ENCODE results near the gene MAGI2. TPM values are rescaled to one million over a fixed set of nuclear protein-coding genes. Genes with fewer than 3 reads are reported as not detected.

Gene MAGI2
- total RNA-seq, 3 donors from 2014 or later (not counting 1 experiment from before 2014, with no cell fraction given) = 0.09 to 0.48 (median 0.27) TPM

- peaks cover 9% of the 10 kb centered on the region for H3K36me3 Mint-ChIP-seq
- no peak overlapping the region for H3K4me3 Mint-ChIP-seq
- H3K9me3 Mint-ChIP-seq = peaks cover 8% of the 10 kb centered on the region in 2 donors
- H3K4me1 ChIP-seq (ENCODE audit: control insufficient read depth, insufficient read depth, low read length) = no peaks in the 10 kb centered on the region
- H3K27ac Mint-ChIP-seq = no peak overlapping the region
- no peaks in the 10 kb centered on the region for H3K27me3 Mint-ChIP-seq (ENCODE audit: low read depth in 2 of 2)
- ATAC-seq (no peak), DNase-seq (no peak)
- TF ChIP-seq CTCF (IDR thresholded peaks at IDR 0.05) = no peak
- H3K36me3 ChIP-seq (ENCODE audit: control insufficient read depth, insufficient read depth, low read length) = no peaks in the 10 kb centered on the region
- intact Hi-C loops (cut with micrococcal nuclease) = no loop called here
- H3K27ac ChIP-seq (ENCODE audit: low read length) = no peak overlapping the region
- no peak overlapping the region for H3K4me3 ChIP-seq (ENCODE audit: low read length)
- no peaks in the 10 kb centered on the region for H3K27me3 ChIP-seq (ENCODE audit: control insufficient read depth, insufficient read depth, low read length)
- H3K9me3 ChIP-seq (ENCODE audit: control insufficient read depth, insufficient read depth, low read length) = peaks cover 6% of the 10 kb centered on the region
- 0% methylated on average over 1 of the region's 1 CpG for WGBS (ENCODE audit: insufficient coverage)
- no peaks in the 10 kb centered on the region for H3K4me1 Mint-ChIP-seq
Observed at GRCh38 chr7:79434867-79435266, 18.6 kb downstream of the MAGI2 start.

- no peak overlapping the region for H3K4me3 Mint-ChIP-seq
- no peak overlapping the region for H3K4me3 ChIP-seq (ENCODE audit: low read length)
- ATAC-seq (no peak), DNase-seq (no peak)
- no peak overlapping the region for H3K27ac ChIP-seq (ENCODE audit: low read length)
- intact Hi-C loops (cut with micrococcal nuclease) = no loop called here
- no peaks in the 10 kb centered on the region for H3K27me3 ChIP-seq (ENCODE audit: control insufficient read depth, insufficient read depth, low read length)
- H3K27me3 Mint-ChIP-seq (ENCODE audit: low read depth in 2 of 2) = no peaks in the 10 kb centered on the region
- no peak overlapping the region for H3K27ac Mint-ChIP-seq
- peaks cover 8% of the 10 kb centered on the region in 2 donors for H3K9me3 Mint-ChIP-seq
- no CpG with 5 or more reads among the region's 1 CpG for WGBS (ENCODE audit: insufficient coverage)
- no peaks in the 10 kb centered on the region for H3K4me1 Mint-ChIP-seq
- no peaks in the 10 kb centered on the region for H3K4me1 ChIP-seq (ENCODE audit: control insufficient read depth, insufficient read depth, low read length)
- TF ChIP-seq CTCF (IDR thresholded peaks at IDR 0.05) = no peak
- H3K9me3 ChIP-seq (ENCODE audit: control insufficient read depth, insufficient read depth, low read length) = peaks cover 6% of the 10 kb centered on the region
- peaks cover 9% of the 10 kb centered on the region for H3K36me3 Mint-ChIP-seq
- H3K36me3 ChIP-seq (ENCODE audit: control insufficient read depth, insufficient read depth, low read length) = no peaks in the 10 kb centered on the region
Observed at GRCh38 chr7:79434098-79434497, 19.4 kb downstream of the MAGI2 start.

GRCh38 chr7:79430391-79430790 is 23.1 kb downstream of the MAGI2 start:
- WGBS (ENCODE audit: insufficient coverage) = 92% methylated on average over 2 of the region's 2 CpGs
- intact Hi-C loops (cut with micrococcal nuclease) = no loop called here
- H3K9me3 ChIP-seq (ENCODE audit: control insufficient read depth, insufficient read depth, low read length) = peaks cover 6% of the 10 kb centered on the region
- H3K4me1 Mint-ChIP-seq = no peaks in the 10 kb centered on the region
- H3K4me1 ChIP-seq (ENCODE audit: control insufficient read depth, insufficient read depth, low read length) = no peaks in the 10 kb centered on the region
- H3K27ac Mint-ChIP-seq = no peak overlapping the region
- H3K4me3 Mint-ChIP-seq = no peak overlapping the region
- TF ChIP-seq CTCF (IDR thresholded peaks at IDR 0.05) = no peak
- no peaks in the 10 kb centered on the region for H3K27me3 ChIP-seq (ENCODE audit: control insufficient read depth, insufficient read depth, low read length)
- no peak overlapping the region for H3K4me3 ChIP-seq (ENCODE audit: low read length)
- H3K27ac ChIP-seq (ENCODE audit: low read length) = no peak overlapping the region
- H3K9me3 Mint-ChIP-seq = peaks cover 15 to 17% of the 10 kb centered on the region in 2 donors
- H3K27me3 Mint-ChIP-seq (ENCODE audit: low read depth in 2 of 2) = no peaks in the 10 kb centered on the region
- DNase-seq (no peak), ATAC-seq (no peak)
- peaks cover 9% of the 10 kb centered on the region for H3K36me3 Mint-ChIP-seq
- H3K36me3 ChIP-seq (ENCODE audit: control insufficient read depth, insufficient read depth, low read length) = no peaks in the 10 kb centered on the region

- intact Hi-C loops (cut with micrococcal nuclease) = no loop called here
- Mint-ChIP-seq H3K27ac (no peak overlapping the region), H3K27me3 (ENCODE audit: low read depth in 2 of 2) (no peaks in the 10 kb centered on the region), H3K4me3 (no peak overlapping the region), H3K36me3 (no peaks in the 10 kb centered on the region), H3K9me3 (peaks cover 10 to 12% of the 10 kb centered on the region in 2 donors), H3K4me1 (no peaks in the 10 kb centered on the region)
- TF ChIP-seq CTCF (IDR thresholded peaks at IDR 0.05) = no peak
- H3K9me3 ChIP-seq (ENCODE audit: control insufficient read depth, insufficient read depth, low read length) = no peaks in the 10 kb centered on the region
- H3K27ac ChIP-seq (ENCODE audit: low read length) = no peak overlapping the region
- no peak for DNase-seq
- 88% methylated on average over 7 of the region's 7 CpGs for WGBS (ENCODE audit: insufficient coverage)
- no peak for ATAC-seq
- no peaks in the 10 kb centered on the region for H3K4me1 ChIP-seq (ENCODE audit: control insufficient read depth, insufficient read depth, low read length)
- no peaks in the 10 kb centered on the region for H3K36me3 ChIP-seq (ENCODE audit: control insufficient read depth, insufficient read depth, low read length)
- H3K4me3 ChIP-seq (ENCODE audit: low read length) = no peak overlapping the region
- no peaks in the 10 kb centered on the region for H3K27me3 ChIP-seq (ENCODE audit: control insufficient read depth, insufficient read depth, low read length)
Observed at GRCh38 chr7:79425665-79426064, 27.8 kb downstream of the MAGI2 start.

Data from natural killer cell (primary cell).